GM21447 (cell line): ENCODE data around the gene CTBS.
"Not testable (repeated sequence)": the region's sequence is repeated elsewhere in the genome, so short reads cannot be mapped to it uniquely, and the experiment has no call there.

ENCODE experiments used
- ATAC-seq: cut with Tn5 transposase; IDR thresholded peaks from one replicate; pipeline ENCODE4 v1.9.1; 2021; ENCODE audit not compliant: unreplicated experiment

The CTBS gene

DNA sequence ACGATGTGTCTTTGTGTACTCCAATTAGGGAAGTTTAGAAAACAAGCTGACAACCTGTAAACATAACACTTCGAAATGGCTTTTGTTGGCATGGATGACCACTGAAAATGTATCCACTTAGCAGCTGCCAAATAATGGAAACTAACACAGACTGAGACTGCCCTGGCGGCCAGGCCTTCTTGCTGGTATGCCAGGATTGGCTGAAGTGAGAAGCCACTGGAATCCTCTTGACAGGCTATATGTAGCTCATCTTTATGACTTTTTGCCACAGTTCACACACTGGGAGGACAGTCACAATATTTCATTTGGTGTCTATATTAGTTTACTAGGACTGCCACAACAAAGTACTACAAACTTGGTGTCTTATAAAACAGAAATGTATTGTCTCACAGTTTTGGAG is 12.9 kb upstream of the CTBS start:
- no peak for ATAC-seq

GRCh38 chr1:84585803-84586202 is 11.6 kb upstream of the CTBS start:
- no peak for ATAC-seq

DNA sequence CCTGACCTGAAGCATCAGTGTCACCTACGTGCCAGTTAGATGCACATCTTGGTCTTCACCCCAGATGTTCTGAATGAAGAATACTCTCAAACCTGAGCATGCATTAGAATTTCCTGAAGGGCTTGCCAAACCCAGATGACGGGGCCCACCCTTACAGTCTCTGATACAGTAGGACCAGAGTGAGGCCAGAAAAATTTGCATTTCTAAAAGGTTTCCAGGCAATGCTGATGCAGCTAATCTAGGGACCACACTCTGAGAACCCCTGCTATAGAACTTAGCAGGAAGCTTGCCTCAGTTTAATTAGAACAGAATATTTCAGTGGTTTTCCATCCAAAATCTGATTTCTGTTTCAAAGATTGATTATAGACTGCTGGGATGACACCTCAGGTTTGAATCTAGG is 9.9 kb upstream of the CTBS start:
- no peak for ATAC-seq

GRCh38 chr1:84583648-84584047 is 9.4 kb upstream of the CTBS start:
- no peak for ATAC-seq

DNA sequence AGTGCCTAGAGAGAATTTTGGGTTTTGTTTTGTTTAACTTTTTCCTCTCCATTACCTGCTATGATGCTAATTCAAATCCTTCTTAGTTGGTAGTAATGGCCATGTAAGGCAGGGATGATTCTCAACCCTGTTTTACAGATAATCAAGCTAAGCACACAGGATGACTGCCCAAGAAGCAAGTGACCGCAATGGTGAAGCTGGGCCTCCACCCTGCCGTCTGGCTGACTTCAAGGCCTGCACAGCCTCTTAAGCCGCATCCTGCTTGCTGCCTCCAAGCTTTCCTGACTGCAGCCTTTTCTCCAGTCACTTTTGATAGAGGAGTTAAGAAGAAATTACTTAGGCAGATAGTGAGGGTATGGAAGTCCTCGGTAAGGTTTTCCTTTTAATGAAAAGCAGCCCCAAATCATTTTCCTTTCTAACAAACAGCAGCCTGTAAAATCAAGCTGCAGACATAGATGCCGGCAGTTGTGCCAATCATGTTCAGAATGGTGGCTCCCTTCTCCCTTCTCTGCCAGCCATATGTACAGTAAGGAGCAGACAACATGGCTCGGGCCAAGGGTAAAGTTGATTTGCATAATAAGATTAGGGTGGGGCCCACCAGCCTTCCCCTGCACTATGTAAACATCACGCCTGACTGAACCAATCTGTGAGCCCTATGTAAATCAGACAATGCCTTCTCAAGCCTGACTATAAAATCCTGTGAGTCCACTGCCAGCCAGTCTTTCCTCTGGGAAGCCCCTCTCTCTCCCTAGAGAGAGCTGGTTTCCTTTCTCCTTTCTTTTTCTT is 8.8 kb upstream of the CTBS start:
- no peak for ATAC-seq

DNA sequence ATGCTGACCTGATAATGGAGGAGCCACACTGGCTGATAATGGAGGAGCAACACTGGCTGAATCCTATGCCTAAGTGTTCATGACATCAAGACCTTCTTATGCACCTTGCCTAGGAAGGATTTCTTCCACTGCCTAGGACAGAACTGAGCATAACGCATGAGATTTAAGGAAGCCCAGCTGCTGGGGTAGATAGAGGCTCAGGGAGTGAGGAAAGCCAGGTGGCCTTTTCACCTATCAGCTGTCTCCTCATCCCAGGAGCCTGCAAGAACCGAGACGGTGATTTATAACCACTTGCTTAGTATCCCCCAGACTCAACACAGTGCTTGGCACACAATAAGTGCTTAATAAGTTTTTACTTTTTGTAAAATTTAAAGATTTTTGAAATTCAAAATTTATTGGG is 7.4 kb upstream of the CTBS start:
- ATAC-seq = no peak

- ATAC-seq = no peak
These were observed 696 bp upstream of the CTBS start for GRCh38 chr1:84574936-84575335.

GRCh38 chr1:84573481-84573966 is 716 bp downstream of the CTBS start:
- peak; percentile 8 for ATAC-seq

GRCh38 chr1:84571150-84571535 is 3.1 kb downstream of the CTBS start:
- ATAC-seq = no peak

GRCh38 chr1:84570436-84571149 is 3.6 kb downstream of the CTBS start:
- ATAC-seq = no peak

- ATAC-seq = no peak
These were observed 5.0 kb downstream of the CTBS start for GRCh38 chr1:84569216-84569615.

DNA sequence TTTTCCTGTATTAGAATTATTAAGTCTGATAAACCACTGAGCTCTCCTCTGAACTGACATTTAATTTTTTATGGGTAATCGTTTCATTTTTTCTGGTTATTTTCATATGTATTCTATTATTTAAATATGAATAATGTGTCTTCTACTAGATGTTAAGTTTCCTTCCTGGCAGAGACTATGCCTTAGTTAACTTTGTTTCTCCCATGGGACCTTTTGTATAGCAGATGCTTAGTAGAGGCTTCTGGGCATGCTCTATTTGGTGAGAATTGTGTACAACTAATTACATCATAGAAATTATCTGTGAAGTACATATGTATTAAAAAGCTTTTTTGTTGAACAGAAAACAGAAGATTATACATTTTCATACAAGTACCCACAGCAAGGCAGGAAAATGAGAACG is 23.4 kb downstream of the CTBS start:
- ATAC-seq = no peak

GRCh38 chr1:84541679-84542078 is 32.6 kb downstream of the CTBS start:
- no peak for ATAC-seq

DNA sequence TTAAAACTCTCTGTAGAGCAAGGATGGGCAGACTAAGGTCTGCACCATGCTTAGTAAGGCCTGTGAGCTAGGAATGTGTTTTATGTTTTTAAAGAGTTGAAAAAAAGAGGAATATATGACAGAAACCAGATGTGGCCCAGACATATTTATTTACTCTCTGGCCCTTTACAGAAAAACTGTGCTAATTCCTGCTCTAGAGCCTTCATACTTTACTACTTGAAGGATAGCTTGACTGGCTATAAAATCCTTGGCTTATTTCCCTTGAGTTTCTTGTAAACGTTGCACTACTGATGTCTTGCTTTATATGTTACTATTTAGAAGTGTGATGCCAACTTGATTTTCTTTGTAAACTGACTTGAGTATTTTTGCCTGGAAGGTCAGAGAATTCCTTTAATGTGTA is 33.5 kb downstream of the CTBS start:
- ATAC-seq = no peak

DNA sequence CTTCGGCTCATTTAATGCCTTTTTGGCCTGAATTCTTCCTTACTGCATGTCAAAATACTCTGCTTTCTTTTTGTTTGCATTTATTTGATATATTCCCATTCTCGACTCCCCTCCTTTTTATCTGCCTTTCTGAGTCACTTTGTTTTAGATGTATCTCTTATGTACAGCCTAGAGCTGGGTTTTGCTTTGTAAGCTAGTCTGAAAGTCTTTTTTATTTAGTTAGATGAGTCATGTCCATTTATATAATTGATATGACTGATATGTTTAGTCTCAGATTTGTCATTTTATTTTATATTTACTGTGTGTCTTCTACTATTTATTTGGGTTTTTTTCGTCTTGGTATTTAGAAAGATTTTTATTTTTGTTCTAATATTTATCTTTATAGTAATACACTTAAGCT is 34.3 kb downstream of the CTBS start:
- ATAC-seq = no peak

GRCh38 chr1:84538599-84538998 is 35.6 kb downstream of the CTBS start:
- ATAC-seq = peak; percentile 65

GRCh38 chr1:84525779-84526178 is 48.5 kb downstream of the CTBS start:
- ATAC-seq = no peak

DNA sequence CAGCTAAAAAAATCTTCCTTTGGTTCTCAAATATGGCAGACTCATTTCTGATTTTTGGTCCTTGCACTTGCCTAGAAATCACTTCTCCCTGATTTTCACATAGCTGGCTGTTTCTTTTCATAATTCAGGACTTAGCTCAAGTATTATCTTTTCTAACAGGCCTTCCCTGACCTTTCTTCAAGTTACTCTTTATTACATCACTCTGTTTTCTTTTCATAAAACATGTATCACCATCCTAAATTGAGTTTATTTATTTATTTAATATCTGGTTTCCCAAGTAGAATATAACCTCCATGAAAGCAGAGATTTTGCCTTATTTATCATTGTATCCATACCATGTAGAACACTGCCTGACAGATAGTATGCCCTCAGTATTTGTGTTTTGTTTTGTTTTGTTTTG is 49.6 kb downstream of the CTBS start:
- ATAC-seq = no peak

DNA sequence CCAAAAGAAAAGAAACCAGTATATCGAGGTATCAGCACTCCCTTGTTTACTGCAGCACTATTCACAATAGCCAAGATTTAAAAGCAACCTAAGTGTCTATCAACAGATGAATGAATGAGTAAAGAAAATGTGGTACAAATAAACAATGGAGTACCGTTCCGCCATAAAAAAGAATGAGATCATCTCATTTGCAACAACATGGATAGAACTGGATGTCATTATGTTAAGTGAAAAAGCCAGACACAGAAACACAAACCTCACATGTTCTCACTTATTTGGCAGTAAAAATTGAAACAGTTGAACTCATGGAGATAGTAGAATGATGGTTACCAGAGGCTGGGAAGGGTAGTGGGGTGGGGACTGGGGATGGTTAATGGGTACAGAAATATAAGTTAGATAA is 63.6 kb downstream of the CTBS start:
- no peak for ATAC-seq

GRCh38 chr1:84510165-84510564 is 64.1 kb downstream of the CTBS start:
- ATAC-seq = no peak

DNA sequence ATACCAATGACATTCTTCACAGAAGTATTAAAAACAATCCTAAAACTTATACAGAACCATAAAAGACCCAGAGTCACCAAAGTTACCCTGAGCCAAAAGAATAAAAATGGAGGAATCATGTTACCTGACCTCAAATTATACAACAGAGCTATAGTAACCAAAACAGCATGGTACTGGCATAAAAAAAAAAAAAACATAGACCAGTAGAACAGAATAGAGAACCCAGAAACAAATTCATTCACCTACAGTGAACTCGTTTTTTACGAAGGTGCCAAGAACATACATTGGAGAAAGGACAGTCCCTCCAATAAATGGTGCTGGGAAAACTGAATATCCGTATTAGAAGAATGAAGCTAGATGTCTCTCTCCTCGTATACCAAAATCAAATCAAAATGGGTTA is 65.2 kb downstream of the CTBS start:
- no peak for ATAC-seq

- ATAC-seq = no peak
These were observed 65.7 kb downstream of the CTBS start for GRCh38 chr1:84508510-84508909.

- ATAC-seq = not testable (repeated sequence)
These were observed 66.4 kb downstream of the CTBS start for GRCh38 chr1:84507887-84508286.
